ENCODE measurements around the gene NAV2. TPM values are rescaled to one million over a fixed set of nuclear protein-coding genes. Genes with fewer than 3 reads are reported as not detected.

Gene NAV2
- polyA plus RNA-seq, 1 donor from 2014 or later = 3.0 TPM

DNA sequence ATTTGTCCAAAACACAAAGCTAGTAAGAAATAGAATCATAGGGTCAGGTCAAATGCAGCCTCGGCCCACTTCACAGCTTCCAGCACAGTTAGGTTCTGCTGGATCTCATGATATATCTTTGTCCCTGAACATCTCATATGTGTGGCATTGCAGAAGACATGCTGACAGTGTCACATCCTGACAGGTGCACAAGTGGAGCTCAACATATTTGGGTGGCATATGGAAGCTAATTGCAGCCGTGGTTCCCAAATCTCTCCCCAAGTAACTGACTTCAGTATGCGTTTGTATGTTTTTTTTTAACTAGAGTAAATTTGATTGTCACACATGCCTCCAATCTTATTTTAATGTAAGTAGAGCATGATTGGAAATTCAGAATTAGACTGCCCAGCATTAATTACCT lies 33.4 kb downstream of the NAV2 start:
- Histone ChIP-seq H3K27ac (ENCODE audit: low read length) (no peak overlapping the region), H3K27me3 (ENCODE audit: insufficient read depth, low read depth, low read length) (no peaks in the 10 kb centered on the region), H3K9me2 (ENCODE audit: insufficient read depth, low read length) (no peaks in the 10 kb centered on the region), H3K9me3 (ENCODE audit: low read length) (peaks cover 4% of the 10 kb centered on the region), H4K20me1 (ENCODE audit: insufficient read depth) (no peaks in the 10 kb centered on the region), H2AFZ (ENCODE audit: low read depth, low read length) (no peak overlapping the region), H3K4me2 (ENCODE audit: low read length) (no peak overlapping the region), H3F3A (ENCODE audit: insufficient read depth, low read length, poor library complexity, severe bottlenecking) (no peaks in the 10 kb centered on the region), H3K4me3 (ENCODE audit: low read length) (no peak overlapping the region), H3K9ac (ENCODE audit: low read length) (no peak overlapping the region), H3K36me3 (ENCODE audit: insufficient read depth, low read length) (no peaks in the 10 kb centered on the region), H3K79me2 (replicated peaks; ENCODE audit: insufficient read depth, low read length) (no peaks in the 10 kb centered on the region)
- no peak for TF ChIP-seq EP300 (conservative IDR thresholded peaks at IDR 0.05; ENCODE audit: poor library complexity, severe bottlenecking)
- TF ChIP-seq, protein P1, sequence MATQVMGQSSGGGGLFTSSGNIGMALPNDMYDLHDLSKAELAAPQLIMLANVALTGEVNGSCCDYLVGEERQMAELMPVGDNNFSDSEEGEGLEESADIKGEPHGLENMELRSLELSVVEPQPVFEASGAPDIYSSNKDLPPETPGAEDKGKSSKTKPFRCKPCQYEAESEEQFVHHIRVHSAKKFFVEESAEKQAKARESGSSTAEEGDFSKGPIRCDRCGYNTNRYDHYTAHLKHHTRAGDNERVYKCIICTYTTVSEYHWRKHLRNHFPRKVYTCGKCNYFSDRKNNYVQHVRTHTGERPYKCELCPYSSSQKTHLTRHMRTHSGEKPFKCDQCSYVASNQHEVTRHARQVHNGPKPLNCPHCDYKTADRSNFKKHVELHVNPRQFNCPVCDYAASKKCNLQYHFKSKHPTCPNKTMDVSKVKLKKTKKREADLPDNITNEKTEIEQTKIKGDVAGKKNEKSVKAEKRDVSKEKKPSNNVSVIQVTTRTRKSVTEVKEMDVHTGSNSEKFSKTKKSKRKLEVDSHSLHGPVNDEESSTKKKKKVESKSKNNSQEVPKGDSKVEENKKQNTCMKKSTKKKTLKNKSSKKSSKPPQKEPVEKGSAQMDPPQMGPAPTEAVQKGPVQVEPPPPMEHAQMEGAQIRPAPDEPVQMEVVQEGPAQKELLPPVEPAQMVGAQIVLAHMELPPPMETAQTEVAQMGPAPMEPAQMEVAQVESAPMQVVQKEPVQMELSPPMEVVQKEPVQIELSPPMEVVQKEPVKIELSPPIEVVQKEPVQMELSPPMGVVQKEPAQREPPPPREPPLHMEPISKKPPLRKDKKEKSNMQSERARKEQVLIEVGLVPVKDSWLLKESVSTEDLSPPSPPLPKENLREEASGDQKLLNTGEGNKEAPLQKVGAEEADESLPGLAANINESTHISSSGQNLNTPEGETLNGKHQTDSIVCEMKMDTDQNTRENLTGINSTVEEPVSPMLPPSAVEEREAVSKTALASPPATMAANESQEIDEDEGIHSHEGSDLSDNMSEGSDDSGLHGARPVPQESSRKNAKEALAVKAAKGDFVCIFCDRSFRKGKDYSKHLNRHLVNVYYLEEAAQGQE (IDR thresholded peaks at IDR 0.05; ENCODE audit: borderline replicate concordance) = no peak

DNA sequence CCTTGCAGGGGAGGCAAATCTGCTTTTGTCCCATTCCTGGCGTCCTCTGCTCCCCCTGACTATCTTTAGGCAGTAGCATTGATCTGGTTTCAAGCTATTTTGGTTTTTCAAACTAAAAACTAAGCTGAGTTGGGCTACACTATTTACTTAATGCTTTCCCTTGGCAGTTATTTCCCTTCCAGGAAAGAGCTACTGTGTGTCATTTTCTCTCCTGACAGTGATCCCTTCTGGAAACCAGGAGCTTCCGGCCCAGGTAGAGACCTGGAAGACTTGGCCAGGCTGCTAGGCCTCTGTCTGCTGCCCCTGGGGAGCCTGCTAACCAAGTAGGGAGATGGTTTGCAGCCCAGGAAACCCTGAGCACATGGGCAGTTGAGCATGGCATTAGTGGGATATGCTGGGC lies 35.0 kb downstream of the NAV2 start:
- no peaks in the 10 kb centered on the region for H3K79me2 ChIP-seq (replicated peaks; ENCODE audit: insufficient read depth, low read length)

More for the DNA sequence above, 35.0 kb downstream of the NAV2 start:
- TF ChIP-seq EZH2 (IDR thresholded peaks at IDR 0.05; ENCODE audit: borderline replicate concordance, insufficient read depth, low read length, poor library complexity, severe bottlenecking) = no peak
- TF ChIP-seq, protein P1 (IDR thresholded peaks at IDR 0.05; ENCODE audit: borderline replicate concordance) = no peak
- TF ChIP-seq RAD21 (conservative IDR thresholded peaks at IDR 0.05) = no peak
- no peak for TF ChIP-seq TAF1 (IDR thresholded peaks at IDR 0.05; ENCODE audit: low read depth)
- TF ChIP-seq, protein P2, sequence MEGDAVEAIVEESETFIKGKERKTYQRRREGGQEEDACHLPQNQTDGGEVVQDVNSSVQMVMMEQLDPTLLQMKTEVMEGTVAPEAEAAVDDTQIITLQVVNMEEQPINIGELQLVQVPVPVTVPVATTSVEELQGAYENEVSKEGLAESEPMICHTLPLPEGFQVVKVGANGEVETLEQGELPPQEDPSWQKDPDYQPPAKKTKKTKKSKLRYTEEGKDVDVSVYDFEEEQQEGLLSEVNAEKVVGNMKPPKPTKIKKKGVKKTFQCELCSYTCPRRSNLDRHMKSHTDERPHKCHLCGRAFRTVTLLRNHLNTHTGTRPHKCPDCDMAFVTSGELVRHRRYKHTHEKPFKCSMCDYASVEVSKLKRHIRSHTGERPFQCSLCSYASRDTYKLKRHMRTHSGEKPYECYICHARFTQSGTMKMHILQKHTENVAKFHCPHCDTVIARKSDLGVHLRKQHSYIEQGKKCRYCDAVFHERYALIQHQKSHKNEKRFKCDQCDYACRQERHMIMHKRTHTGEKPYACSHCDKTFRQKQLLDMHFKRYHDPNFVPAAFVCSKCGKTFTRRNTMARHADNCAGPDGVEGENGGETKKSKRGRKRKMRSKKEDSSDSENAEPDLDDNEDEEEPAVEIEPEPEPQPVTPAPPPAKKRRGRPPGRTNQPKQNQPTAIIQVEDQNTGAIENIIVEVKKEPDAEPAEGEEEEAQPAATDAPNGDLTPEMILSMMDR (IDR thresholded peaks at IDR 0.05; ENCODE audit: poor library complexity, severe bottlenecking) = no peak
- TF ChIP-seq MXI1 (conservative IDR thresholded peaks at IDR 0.05; ENCODE audit: poor library complexity, severe bottlenecking) = no peak
- TF ChIP-seq EP300 (conservative IDR thresholded peaks at IDR 0.05; ENCODE audit: poor library complexity, severe bottlenecking) = no peak
- TF ChIP-seq POLR2AphosphoS5 (IDR thresholded peaks at IDR 0.05) = no peak
- TF ChIP-seq SMC3 (conservative IDR thresholded peaks at IDR 0.05; ENCODE audit: poor library complexity) = no peak
- H4K20me1 ChIP-seq (ENCODE audit: insufficient read depth) = no peaks in the 10 kb centered on the region
- H3K9me3 ChIP-seq (ENCODE audit: low read length) = peaks cover 4% of the 10 kb centered on the region
- H3K36me3 ChIP-seq (ENCODE audit: insufficient read depth, low read length) = no peaks in the 10 kb centered on the region
- H3K9me2 ChIP-seq (ENCODE audit: insufficient read depth, low read length) = no peaks in the 10 kb centered on the region
- no peak overlapping the region for H3K4me3 ChIP-seq (ENCODE audit: low read length)
- no peak overlapping the region for H2AFZ ChIP-seq (ENCODE audit: low read depth, low read length)
- H3K4me2 ChIP-seq (ENCODE audit: low read length) = no peak overlapping the region
- no peak overlapping the region for H3K27ac ChIP-seq (ENCODE audit: low read length)
- H3F3A ChIP-seq (ENCODE audit: insufficient read depth, low read length, poor library complexity, severe bottlenecking) = no peaks in the 10 kb centered on the region
- H3K9ac ChIP-seq (ENCODE audit: low read length) = no peak overlapping the region
- no peaks in the 10 kb centered on the region for H3K27me3 ChIP-seq (ENCODE audit: insufficient read depth, low read depth, low read length)

Measured in neural cell (in vitro differentiated cells).